ENCODE results near the gene CACNB2. TPM values are rescaled to one million over a fixed set of nuclear protein-coding genes. Genes with fewer than 3 reads are reported as not detected.

CACNB2 gene
- total RNA-seq, 4 donors from 2014 or later, result 0.81 to 13.9 (median 4.5) TPM

DNA sequence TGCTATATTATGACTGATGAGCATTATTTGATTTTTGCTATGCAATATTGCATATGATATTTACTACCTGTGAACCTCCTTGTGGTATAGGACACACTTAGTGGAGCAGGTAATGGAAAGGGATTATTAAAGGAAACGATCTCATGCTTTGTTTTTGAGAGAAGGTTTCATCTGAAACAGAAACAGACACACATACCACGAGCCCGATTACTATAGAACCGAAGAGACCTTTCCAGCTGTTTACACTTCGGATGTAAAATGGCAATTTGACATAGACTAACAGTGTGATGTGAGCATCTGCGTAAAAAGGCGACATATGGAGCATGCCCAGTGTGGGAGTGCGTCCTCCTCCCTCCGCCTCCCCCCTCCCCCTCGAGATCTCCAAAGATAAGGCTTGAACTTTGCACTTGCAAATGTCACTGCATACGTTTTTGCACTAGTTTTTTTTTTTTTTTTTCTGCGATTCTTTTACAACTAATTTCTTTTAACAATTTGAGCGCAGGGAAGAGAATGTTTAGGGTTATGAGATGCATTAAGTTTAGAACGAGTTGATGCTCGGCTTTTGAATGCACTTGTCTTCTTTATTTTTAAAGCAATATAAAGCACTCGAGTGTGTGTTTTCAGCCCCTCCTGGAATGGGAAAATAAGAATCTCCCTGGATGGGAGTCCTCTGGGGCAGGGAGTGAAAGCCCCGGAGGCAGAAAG lies 260.1 kb downstream of the CACNB2 start:
- intact Hi-C loops (cut with DNase I), result no loop called here

GRCh38 chr10:18400906-18401245 lies 260.7 kb downstream of the CACNB2 start:
- no peak for TF ChIP-seq CTCF (IDR thresholded peaks at IDR 0.05)
- no peak for TF ChIP-seq POLR2A (IDR thresholded peaks at IDR 0.05)
- Histone ChIP-seq H3K27ac (no peak overlapping the region), H3K4me3 (replicated peaks in 1 of 3) (no peak overlapping the region), H3K27me3 (no peaks in the 10 kb centered on the region), H3K9me3 (no peaks in the 10 kb centered on the region), H3K4me1 (no peaks in the 10 kb centered on the region), H3K36me3 (no peaks in the 10 kb centered on the region)
- intact Hi-C loops (cut with DNase I), result no loop called here
- 9 to 12% methylated on average over 11 of the region's 11 CpGs for WGBS, 2 donors
- peak in 1 of 2 donors; percentile 22 for DNase-seq

More for the DNA sequence above, 260.1 kb downstream of the CACNB2 start:
- no peak for DNase-seq
- H3K9me3 ChIP-seq, result no peaks in the 10 kb centered on the region
- no peaks in the 10 kb centered on the region for H3K4me1 ChIP-seq
- H3K36me3 ChIP-seq, result no peaks in the 10 kb centered on the region
- H3K4me3 ChIP-seq (replicated peaks in 1 of 3), result no peak overlapping the region
- 9 to 11% methylated on average over 17 of the region's 17 CpGs for WGBS, 2 donors
- H3K27ac ChIP-seq, result no peak overlapping the region
- TF ChIP-seq POLR2A (IDR thresholded peaks at IDR 0.05), result no peak
- no peak for TF ChIP-seq CTCF (IDR thresholded peaks at IDR 0.05)
- no peaks in the 10 kb centered on the region for H3K27me3 ChIP-seq

DNA sequence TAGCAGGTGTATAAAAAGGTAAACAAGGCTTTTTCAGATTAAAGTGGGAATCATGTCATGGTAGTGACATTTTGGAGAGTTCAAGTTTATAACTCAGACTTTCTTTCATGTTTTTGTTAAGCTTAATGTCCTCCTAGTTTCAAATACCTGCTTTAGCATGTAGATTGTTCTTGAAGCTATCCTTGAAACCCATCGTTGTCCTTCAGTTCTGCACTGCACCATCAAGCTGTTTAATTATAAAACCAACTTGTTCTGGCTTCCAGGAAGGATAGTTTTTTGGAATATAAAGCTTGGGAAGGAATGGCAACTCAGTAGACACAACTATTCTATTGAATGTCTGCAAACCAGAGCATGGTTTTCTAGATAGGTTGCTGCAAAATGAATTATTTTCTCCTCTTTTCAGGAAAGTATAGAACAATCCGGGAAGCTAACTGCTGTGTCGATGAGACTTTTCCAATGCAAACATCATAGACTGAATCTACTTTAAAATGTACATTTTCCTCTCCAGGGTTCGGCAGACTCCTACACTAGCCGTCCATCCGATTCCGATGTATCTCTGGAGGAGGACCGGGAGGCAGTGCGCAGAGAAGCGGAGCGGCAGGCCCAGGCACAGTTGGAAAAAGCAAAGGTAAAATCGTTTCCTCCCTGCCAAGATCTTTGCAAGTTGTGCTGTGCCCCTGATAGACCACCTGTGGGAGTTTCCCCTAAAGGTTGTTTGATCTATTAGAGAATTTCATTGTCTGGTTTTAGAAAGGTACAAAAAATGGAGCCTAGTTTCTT lies 261.4 kb downstream of the CACNB2 start:
- TF ChIP-seq CTCF (IDR thresholded peaks at IDR 0.05), result no peak
- TF ChIP-seq POLR2A (IDR thresholded peaks at IDR 0.05), result no peak
- WGBS, 2 donors, result 91 to 92% methylated on average over 12 of the region's 12 CpGs
- no peak overlapping the region for H3K27ac ChIP-seq
- no peaks in the 10 kb centered on the region for H3K36me3 ChIP-seq
- no peak overlapping the region for H3K4me3 ChIP-seq (replicated peaks in 1 of 3)
- intact Hi-C loops (cut with DNase I), result no loop called here
- H3K27me3 ChIP-seq, result no peaks in the 10 kb centered on the region
- no peaks in the 10 kb centered on the region for H3K4me1 ChIP-seq
- H3K9me3 ChIP-seq, result no peaks in the 10 kb centered on the region
- DNase-seq, result no peak

GRCh38 chr10:18402853-18403252 lies 262.6 kb downstream of the CACNB2 start:
- Histone ChIP-seq H3K4me1 (no peaks in the 10 kb centered on the region), H3K9me3 (no peaks in the 10 kb centered on the region), H3K36me3 (no peaks in the 10 kb centered on the region), H3K27me3 (no peaks in the 10 kb centered on the region), H3K4me3 (replicated peaks in 1 of 3) (no peak overlapping the region), H3K27ac (no peak overlapping the region)
- WGBS, 2 donors, result 90 to 96% methylated on average over 3 of the region's 3 CpGs
- intact Hi-C loops (cut with DNase I), result no loop called here
- TF ChIP-seq CTCF (IDR thresholded peaks at IDR 0.05), result no peak
- no peak for TF ChIP-seq POLR2A (IDR thresholded peaks at IDR 0.05)
- DNase-seq, result no peak

- no peak for DNase-seq
- Histone ChIP-seq H3K9me3 (no peaks in the 10 kb centered on the region), H3K4me3 (replicated peaks in 1 of 3) (no peak overlapping the region), H3K4me1 (no peaks in the 10 kb centered on the region), H3K27me3 (no peaks in the 10 kb centered on the region), H3K27ac (no peak overlapping the region), H3K36me3 (no peaks in the 10 kb centered on the region)
- TF ChIP-seq POLR2A (IDR thresholded peaks at IDR 0.05), result no peak
- TF ChIP-seq CTCF (IDR thresholded peaks at IDR 0.05), result no peak
- intact Hi-C loops (cut with DNase I), result no loop called here
- 91 to 94% methylated on average over 5 of the region's 5 CpGs for WGBS, 2 donors
Measured at GRCh38 chr10:18404530-18404929, 264.3 kb downstream of the CACNB2 start.
